Osteocyte (in vitro differentiated cells): Measurements from ENCODE around the gene FANCC. TPM values are rescaled to one million over a fixed set of nuclear protein-coding genes. Genes with fewer than 3 reads are reported as not detected.

Experiments
- DNase-seq: peaks from one replicate; pipeline ENCODE4 v3.0.0; 2021; ENCODE audit warnings: mixed read lengths; ENCODE audit not compliant: unreplicated experiment; ENCODE audit errors: extremely low spot score
- H3K27ac Mint-ChIP-seq: one replicate; pipeline ENCODE4 v1.8.0; 2021; ENCODE audit warnings: mild to moderate bottlenecking, mixed read lengths; ENCODE audit not compliant: unreplicated experiment
- H3K27me3 Mint-ChIP-seq: one replicate; pipeline ENCODE4 v1.8.0; 2021; ENCODE audit warnings: mixed read lengths; ENCODE audit not compliant: unreplicated experiment
- H3K36me3 Mint-ChIP-seq: one replicate; pipeline ENCODE4 v1.8.0; 2021; ENCODE audit warnings: mixed read lengths; ENCODE audit not compliant: unreplicated experiment
- H3K4me1 Mint-ChIP-seq: one replicate; pipeline ENCODE4 v1.8.0; 2021; ENCODE audit warnings: mixed read lengths; ENCODE audit not compliant: unreplicated experiment
- H3K4me3 Mint-ChIP-seq: one replicate; pipeline ENCODE4 v1.8.0; 2021; ENCODE audit warnings: mild to moderate bottlenecking, moderate library complexity, mixed read lengths; ENCODE audit not compliant: unreplicated experiment
- H3K9me3 Mint-ChIP-seq: one replicate; pipeline ENCODE4 v1.8.0; 2021; ENCODE audit warnings: mixed read lengths; ENCODE audit not compliant: unreplicated experiment
- total RNA-seq: library from RNA; stranded (reverse); gene quantifications from 2 replicates; pipeline ENCODE4 v1.2.1, GENCODE V29; 2021
- TF ChIP-seq, protein P1 (sequence below): fragments of 200-600 bp; sonication (generic); IDR thresholded peaks from 2 replicates; pipeline ENCODE4 v1.5.0; 2021; ENCODE audit warnings: antibody characterized with exemption, mild to moderate bottlenecking, moderate library complexity

Gene FANCC
- total RNA-seq, 1 donor from 2014 or later = 12.3 TPM

- H3K36me3 Mint-ChIP-seq = peaks cover 49% of the 10 kb centered on the region
- DNase-seq = no peak
- no peak overlapping the region for H3K27ac Mint-ChIP-seq
- no peaks in the 10 kb centered on the region for H3K27me3 Mint-ChIP-seq
- TF ChIP-seq, protein P1, sequence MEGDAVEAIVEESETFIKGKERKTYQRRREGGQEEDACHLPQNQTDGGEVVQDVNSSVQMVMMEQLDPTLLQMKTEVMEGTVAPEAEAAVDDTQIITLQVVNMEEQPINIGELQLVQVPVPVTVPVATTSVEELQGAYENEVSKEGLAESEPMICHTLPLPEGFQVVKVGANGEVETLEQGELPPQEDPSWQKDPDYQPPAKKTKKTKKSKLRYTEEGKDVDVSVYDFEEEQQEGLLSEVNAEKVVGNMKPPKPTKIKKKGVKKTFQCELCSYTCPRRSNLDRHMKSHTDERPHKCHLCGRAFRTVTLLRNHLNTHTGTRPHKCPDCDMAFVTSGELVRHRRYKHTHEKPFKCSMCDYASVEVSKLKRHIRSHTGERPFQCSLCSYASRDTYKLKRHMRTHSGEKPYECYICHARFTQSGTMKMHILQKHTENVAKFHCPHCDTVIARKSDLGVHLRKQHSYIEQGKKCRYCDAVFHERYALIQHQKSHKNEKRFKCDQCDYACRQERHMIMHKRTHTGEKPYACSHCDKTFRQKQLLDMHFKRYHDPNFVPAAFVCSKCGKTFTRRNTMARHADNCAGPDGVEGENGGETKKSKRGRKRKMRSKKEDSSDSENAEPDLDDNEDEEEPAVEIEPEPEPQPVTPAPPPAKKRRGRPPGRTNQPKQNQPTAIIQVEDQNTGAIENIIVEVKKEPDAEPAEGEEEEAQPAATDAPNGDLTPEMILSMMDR = no peak
- peaks cover 29% of the 10 kb centered on the region for H3K4me1 Mint-ChIP-seq
- no peak overlapping the region for H3K4me3 Mint-ChIP-seq
- no peaks in the 10 kb centered on the region for H3K9me3 Mint-ChIP-seq
Observed at GRCh38 chr9:95067897-95068296, 249.6 kb downstream of the FANCC start.

- Mint-ChIP-seq H3K36me3 (peaks cover 52% of the 10 kb centered on the region), H3K4me3 (no peak overlapping the region), H3K9me3 (no peaks in the 10 kb centered on the region), H3K27me3 (no peaks in the 10 kb centered on the region), H3K27ac (peak overlapping the region; percentile 50), H3K4me1 (peaks cover 29% of the 10 kb centered on the region)
- no peak for DNase-seq
- TF ChIP-seq, protein P1 = no peak
Observed at GRCh38 chr9:95067057-95067456, 250.5 kb downstream of the FANCC start.

DNA sequence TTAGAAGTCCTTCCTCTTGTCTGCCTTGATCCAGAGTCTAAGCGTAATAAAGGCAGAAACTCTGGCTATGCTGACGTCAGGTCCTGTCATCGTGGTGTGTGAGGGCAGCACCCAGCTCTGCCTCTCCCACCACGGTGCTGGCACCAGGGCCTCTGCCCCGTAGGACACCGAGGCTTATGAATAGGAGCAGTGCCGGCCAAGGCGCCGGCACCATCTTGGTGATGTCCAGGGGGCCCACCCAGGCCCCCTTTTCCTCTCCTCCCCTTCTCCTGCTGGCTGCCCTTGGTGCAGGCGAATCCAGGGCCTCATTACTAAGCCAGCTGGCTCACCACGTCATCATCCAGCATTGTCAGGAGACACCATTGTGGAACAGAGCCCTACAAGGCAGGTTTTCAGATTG is 252.3 kb downstream of the FANCC start:
- Mint-ChIP-seq H3K9me3 (no peaks in the 10 kb centered on the region), H3K4me3 (no peak overlapping the region), H3K27ac (no peak overlapping the region), H3K4me1 (peaks cover 35% of the 10 kb centered on the region), H3K27me3 (no peaks in the 10 kb centered on the region), H3K36me3 (peaks cover 53% of the 10 kb centered on the region)
- peak; percentile 66 for DNase-seq
- TF ChIP-seq, protein P1 = no peak

DNA sequence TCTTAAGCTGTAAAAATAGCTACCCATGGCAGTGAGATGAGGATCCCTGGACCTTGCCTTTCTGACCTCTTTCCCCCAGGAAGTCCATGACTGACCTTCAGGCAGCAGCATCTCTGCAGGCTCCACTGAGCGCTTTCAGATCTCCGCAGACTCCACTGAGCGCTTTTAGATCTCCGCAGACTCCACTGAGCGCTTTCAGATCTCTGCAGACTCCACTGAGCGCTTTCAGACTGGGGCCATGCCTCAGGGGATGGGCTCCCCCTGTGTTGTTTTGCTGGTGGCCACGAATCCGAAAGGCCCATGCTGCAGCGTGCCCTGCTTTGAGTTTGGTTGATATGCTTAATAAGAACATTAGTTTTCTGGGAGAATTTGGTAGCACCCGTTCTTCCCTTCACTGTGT is 254.2 kb downstream of the FANCC start:
- TF ChIP-seq, protein P1 = no peak
- Mint-ChIP-seq H3K4me3 (no peak overlapping the region), H3K4me1 (peaks cover 49% of the 10 kb centered on the region), H3K27ac (peak overlapping the region; percentile 6), H3K27me3 (no peaks in the 10 kb centered on the region), H3K9me3 (no peaks in the 10 kb centered on the region), H3K36me3 (peaks cover 48% of the 10 kb centered on the region)
- DNase-seq = peak; percentile 71

DNA sequence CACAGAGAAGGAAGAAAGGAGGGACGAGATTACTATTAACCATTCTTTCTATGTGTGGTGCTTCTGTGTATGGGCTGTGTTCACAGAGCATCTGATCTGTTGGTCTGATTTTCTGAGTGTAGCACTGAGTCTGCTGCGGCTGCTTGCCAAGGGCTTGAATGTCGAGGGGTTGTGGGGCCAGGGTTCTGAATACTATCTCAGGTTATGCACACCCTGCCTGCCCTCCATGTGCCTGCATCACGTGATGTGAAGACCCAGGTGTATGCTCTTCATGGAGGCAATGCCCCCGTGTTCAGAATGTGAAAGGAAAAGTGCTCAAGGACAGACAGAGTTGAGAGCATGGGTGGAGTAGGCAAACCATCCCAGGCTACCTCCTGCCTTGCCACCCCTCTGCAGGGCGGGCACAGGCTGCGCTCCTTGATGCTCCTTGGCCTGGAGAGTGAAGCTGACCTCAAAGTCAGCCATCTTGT is 254.9 kb downstream of the FANCC start:
- Mint-ChIP-seq H3K27ac (peak overlapping the region; percentile 67), H3K9me3 (no peaks in the 10 kb centered on the region), H3K4me3 (no peak overlapping the region), H3K4me1 (peaks cover 52% of the 10 kb centered on the region), H3K27me3 (no peaks in the 10 kb centered on the region), H3K36me3 (peaks cover 44% of the 10 kb centered on the region)
- TF ChIP-seq, protein P1 = no peak
- no peak for DNase-seq
